ENCODE results near the gene AHCYL2.
"Not testable (repeated sequence)": the region's sequence is repeated elsewhere in the genome, so short reads cannot be mapped to it uniquely, and the experiment has no call there.

The AHCYL2 gene

GRCh38 chr7:129387537-129387936, 162.7 kb downstream of the AHCYL2 start:
- no peak for DNase-seq

GRCh38 chr7:129388333-129389098, 163.7 kb downstream of the AHCYL2 start:
- no peak for DNase-seq

- DNase-seq: no peak
Measured at GRCh38 chr7:129389829-129390228, 165.0 kb downstream of the AHCYL2 start.

- DNase-seq: no peak
Measured at GRCh38 chr7:129390314-129390713, 165.5 kb downstream of the AHCYL2 start.

GRCh38 chr7:129391546-129392171, 166.8 kb downstream of the AHCYL2 start:
- no peak for DNase-seq

GRCh38 chr7:129393255-129393654, 168.4 kb downstream of the AHCYL2 start:
- DNase-seq: no peak

- DNase-seq: no peak
Measured at GRCh38 chr7:129394101-129394500, 169.3 kb downstream of the AHCYL2 start.

GRCh38 chr7:129394982-129395914, 170.4 kb downstream of the AHCYL2 start:
- no peak for DNase-seq

GRCh38 chr7:129401228-129401966, 176.6 kb downstream of the AHCYL2 start:
- DNase-seq: peak; percentile 87

GRCh38 chr7:129401967-129402860, 177.4 kb downstream of the AHCYL2 start:
- peak; percentile 48 for DNase-seq

- DNase-seq: no peak
Measured at GRCh38 chr7:129405527-129405926, 180.7 kb downstream of the AHCYL2 start.

GRCh38 chr7:129410238-129410637, 185.4 kb downstream of the AHCYL2 start:
- DNase-seq: not testable (repeated sequence)

- DNase-seq: no peak
Measured at GRCh38 chr7:129412501-129412900, 187.7 kb downstream of the AHCYL2 start.

- DNase-seq: no peak
Measured at GRCh38 chr7:129417073-129417472, 192.2 kb downstream of the AHCYL2 start.

- DNase-seq: no peak
Measured at GRCh38 chr7:129421717-129422250, 197.0 kb downstream of the AHCYL2 start.

- no peak for DNase-seq
Measured at GRCh38 chr7:129422727-129423126, 197.9 kb downstream of the AHCYL2 start.

GRCh38 chr7:129423700-129424410, 199.0 kb downstream of the AHCYL2 start:
- peak; percentile 32 for DNase-seq

- DNase-seq: no peak
Measured at GRCh38 chr7:129426482-129426881, 201.7 kb downstream of the AHCYL2 start.

- no peak for DNase-seq
Measured at GRCh38 chr7:129427526-129428045, 202.8 kb downstream of the AHCYL2 start.

GRCh38 chr7:129431911-129432643, 207.2 kb downstream of the AHCYL2 start:
- peak; percentile 3 for DNase-seq

Data from OCI-M1 (cell line).